NCI-H748 treated with DMSO at 0.1 percent for 48 hours (cell line): Measurements from ENCODE around the gene SLC13A5.

ENCODE experiments used
- DNase-seq: peaks from one replicate; lab custom pipeline; 2025; lab: John Stamatoyannopoulos, UW

The SLC13A5 gene

DNA sequence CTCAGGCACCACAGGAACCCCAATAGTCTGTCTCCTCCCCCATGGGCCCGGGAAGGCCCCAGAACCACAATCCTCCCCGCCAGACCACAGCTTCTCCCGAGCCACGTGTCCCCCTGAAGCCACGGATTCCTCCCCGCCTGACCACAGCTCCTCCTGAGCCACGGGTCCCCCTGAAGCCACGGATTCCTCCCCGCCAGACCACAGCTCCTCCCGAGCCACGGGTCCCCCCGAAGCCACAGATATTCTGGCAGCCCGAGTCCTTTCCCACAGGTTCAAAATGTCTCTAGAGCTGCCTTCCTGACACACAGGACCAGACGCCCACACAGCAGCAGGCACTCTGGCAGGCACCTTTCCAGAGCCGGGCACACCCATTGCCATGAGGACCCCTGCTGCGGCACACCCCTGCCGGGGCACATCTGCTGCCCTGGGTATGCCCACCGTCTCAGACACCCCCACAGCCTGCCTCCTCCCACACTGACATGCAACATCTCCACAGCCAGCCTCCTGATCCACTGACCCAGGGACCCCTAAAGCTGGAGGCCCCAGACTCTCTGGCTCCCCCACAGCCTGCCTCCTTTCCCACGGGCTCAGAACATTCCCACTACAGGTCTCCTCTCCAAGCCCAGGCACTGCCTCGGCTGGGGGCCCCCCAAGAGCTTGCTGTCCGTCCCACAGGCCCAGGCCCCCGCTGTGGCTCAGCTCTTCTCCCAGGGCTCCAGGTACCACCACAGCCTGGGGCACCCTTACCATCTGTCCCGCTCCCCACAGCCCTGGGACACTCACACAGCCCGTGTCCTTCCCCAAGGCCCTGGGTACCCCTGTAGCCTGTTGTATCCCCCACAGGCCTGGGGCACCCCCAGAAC lies 74.9 kb downstream of the SLC13A5 start:
- DNase-seq = no peak

DNA sequence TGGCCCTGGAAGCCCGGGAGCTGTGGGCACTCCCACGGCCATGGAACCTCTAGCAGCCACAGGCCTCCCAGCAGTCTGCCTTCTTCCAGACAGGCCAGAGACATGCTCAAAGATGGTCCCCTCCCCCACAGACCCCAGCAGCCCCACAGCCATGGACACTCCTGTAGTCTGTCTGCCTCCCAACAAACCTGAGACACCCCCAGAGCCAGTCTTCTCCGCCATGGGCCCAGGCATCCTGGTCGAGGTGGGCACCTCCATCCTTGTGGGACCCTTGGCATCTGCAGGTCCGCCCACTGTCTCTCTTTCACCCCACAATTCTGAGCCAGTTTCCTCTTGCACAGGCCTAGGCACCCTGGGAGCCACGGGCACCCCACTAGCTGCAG lies 75.7 kb downstream of the SLC13A5 start:
- no peak for DNase-seq

DNA sequence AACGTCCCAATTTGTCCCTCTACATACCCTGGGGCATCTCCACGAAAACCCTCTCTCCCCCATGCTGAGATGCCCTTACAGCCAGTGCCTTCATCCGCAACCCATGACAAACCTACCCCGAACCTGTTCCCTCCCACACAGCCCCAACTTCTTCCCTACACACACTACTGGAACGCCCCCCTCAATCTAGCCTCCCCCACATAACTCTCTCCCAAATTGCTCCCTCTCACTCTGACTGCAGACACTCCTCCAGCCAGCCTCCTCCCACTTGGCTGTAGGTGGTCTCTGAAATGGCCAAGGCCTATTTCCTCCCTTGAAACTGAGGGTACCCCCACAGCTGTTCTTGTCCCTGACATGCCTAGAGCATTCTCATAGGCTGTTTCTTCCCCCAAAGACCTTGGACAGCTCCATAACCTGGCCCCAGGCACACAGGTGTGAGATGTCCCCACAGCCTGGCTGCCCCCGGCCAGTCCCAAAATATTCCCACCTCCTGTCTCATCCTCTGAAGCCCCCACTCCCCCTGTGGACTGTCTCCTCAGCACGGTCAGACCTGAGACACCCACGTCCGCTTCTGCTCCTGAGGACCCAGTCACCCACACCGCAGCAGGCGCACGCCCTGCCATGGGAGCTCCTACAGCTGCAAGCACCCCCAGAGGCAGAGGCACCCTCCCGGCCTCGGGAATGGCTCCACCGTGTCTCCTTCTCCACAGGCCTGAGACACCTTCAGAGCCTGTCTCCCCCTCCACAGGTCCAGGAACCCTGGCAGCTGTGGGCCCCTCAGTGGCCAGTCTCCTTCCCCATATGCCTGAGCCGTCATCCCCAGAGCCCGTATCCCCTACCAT lies 76.3 kb downstream of the SLC13A5 start:
- no peak for DNase-seq

DNA sequence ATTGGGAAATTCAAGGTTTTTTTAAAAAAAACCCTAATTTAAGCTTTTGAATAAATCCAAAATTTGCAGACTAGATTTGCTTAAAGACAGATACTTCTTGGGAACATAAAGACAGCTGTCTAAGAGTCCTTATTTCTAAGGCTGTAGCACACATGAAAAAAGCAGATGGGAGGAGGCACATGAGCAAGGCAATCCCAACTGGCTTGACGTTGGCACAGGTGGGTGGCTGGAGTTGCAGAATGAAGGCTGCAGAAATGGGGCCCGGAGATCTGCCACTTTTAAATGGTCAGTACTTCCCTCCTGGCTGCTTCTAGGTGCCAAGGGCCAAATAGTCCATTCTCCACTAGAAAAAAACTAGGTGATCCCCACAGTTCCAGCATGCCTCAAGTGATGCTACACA lies 77.1 kb downstream of the SLC13A5 start:
- DNase-seq = no peak
